Measurements from ENCODE around the gene UGT1A10. TPM values are rescaled to one million over a fixed set of nuclear protein-coding genes. Genes with fewer than 3 reads are reported as not detected.

Gene UGT1A10
- total and polyA plus RNA-seq, 4 donors: 0.38 TPM; not detected in 3

DNA sequence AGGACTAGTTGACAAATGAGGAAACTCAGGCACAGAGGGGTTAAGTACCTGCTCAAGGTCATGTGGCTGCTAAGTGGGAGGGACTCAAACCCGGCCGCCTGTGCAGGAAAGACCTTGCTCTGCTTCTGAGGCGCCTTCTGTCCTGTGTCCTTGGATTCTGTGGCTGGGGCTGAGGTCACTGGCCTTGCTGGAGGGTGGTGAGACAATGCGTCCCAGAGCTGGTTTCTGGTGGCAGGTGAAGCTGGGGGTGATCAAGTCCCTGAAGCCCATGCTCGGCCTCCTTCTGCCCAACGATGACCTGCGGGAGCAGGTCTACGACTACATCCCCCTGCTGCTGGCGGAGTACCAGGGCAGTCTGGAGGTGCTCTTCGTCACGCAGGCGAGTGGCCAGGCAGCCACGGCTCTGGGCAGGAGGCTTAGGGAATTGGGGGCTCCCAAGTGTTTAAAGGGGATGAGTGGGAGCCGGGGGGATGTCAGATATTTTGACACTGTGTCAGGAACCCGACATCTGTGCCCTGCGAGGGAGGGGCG is 157.9 kb downstream of the UGT1A10 start:
- intact Hi-C loops (cut with DNase I): no loop called here
- WGBS, 2 donors: 75 to 79% methylated on average over 17 of the region's 17 CpGs
- Histone ChIP-seq H3K36me3 (ENCODE audit: control insufficient read depth in 1 of 2, insufficient read depth in 2 of 2, low read length in 1 of 2) (no peaks in the 10 kb centered on the region), H3K27ac (ENCODE audit: low read depth in 1 of 2, low read length in 2 of 2) (no peak overlapping the region), H3K4me3 (ENCODE audit: low read length in 2 of 2) (no peak overlapping the region), H3K4me1 (ENCODE audit: control insufficient read depth in 1 of 2, insufficient read depth in 2 of 2, low read length in 2 of 2) (no peaks in the 10 kb centered on the region), H3K9me3 (ENCODE audit: control insufficient read depth, low read length) (no peaks in the 10 kb centered on the region), H3K27me3 (ENCODE audit: control insufficient read depth in 1 of 2, insufficient read depth in 2 of 2, low read length in 1 of 2) (no peaks in the 10 kb centered on the region)
- DNase-seq (peak in 1 of 2 donors; percentile 33), ATAC-seq (ENCODE audit: low FRiP score) (no peak)

DNA sequence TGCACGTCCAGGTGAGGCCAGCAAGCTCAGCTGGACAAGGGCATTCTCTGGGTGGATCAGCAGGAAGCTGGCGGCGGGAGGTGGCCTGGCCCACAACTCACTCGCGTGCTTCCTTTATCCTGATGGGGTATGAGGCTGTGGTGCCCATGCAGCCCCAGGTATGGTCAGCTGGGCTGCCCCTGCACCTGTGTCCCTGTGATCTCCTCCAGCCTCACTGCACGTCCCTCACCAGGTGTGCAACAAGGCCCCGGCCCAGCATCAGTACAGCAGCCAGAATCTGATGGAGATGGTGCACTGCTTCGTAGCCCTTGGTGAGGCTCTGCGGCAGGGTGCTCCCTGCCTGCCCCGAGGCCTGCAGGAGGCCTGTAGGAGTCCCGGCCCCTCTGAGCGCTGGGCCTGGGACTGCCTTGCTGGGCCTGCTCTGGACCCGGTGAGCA is 159.5 kb downstream of the UGT1A10 start:
- ATAC-seq (ENCODE audit: low FRiP score) (no peak), DNase-seq (no peak)
- Histone ChIP-seq H3K27ac (ENCODE audit: low read depth in 1 of 2, low read length in 2 of 2) (no peak overlapping the region), H3K4me3 (ENCODE audit: low read length in 2 of 2) (no peak overlapping the region), H3K4me1 (ENCODE audit: control insufficient read depth in 1 of 2, insufficient read depth in 2 of 2, low read length in 2 of 2) (no peaks in the 10 kb centered on the region), H3K9me3 (ENCODE audit: control insufficient read depth, low read length) (no peaks in the 10 kb centered on the region), H3K27me3 (ENCODE audit: control insufficient read depth in 1 of 2, insufficient read depth in 2 of 2, low read length in 1 of 2) (no peaks in the 10 kb centered on the region), H3K36me3 (ENCODE audit: control insufficient read depth in 1 of 2, insufficient read depth in 2 of 2, low read length in 1 of 2) (no peaks in the 10 kb centered on the region)
- 89 to 93% methylated on average over 13 of the region's 13 CpGs for WGBS, 2 donors
- intact Hi-C loops (cut with DNase I): no loop called here

DNA sequence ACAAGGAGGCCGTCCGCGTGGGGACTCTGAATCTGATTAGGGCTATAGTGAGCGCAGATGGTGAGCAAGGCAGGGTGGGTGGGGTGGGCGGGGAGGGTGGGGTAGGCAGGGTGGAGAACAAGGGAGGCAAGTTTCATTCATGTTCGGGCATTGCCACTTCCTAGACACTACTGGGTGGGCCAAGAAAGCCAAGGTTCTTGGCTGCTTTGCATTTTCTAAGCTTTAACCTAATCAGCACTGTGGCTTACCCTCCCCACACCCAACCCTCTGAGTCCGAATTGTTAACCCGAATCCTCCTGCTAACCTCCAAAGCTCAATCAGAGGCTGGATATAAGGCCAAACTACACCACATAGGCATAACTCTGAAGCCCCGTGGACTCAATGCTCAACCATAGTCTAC is 160.0 kb downstream of the UGT1A10 start:
- no peaks in the 10 kb centered on the region for H3K27me3 ChIP-seq (ENCODE audit: control insufficient read depth in 1 of 2, insufficient read depth in 2 of 2, low read length in 1 of 2)
- H3K4me1 ChIP-seq (ENCODE audit: control insufficient read depth in 1 of 2, insufficient read depth in 2 of 2, low read length in 2 of 2): no peaks in the 10 kb centered on the region
- no peaks in the 10 kb centered on the region for H3K36me3 ChIP-seq (ENCODE audit: control insufficient read depth in 1 of 2, insufficient read depth in 2 of 2, low read length in 1 of 2)
- intact Hi-C loops (cut with DNase I): no loop called here
- H3K9me3 ChIP-seq (ENCODE audit: control insufficient read depth, low read length): no peaks in the 10 kb centered on the region
- DNase-seq (no peak), ATAC-seq (ENCODE audit: low FRiP score) (no peak)
- H3K4me3 ChIP-seq (ENCODE audit: low read length in 2 of 2): no peak overlapping the region
- 86 to 88% methylated on average over 9 of the region's 9 CpGs for WGBS, 2 donors
- no peak overlapping the region for H3K27ac ChIP-seq (ENCODE audit: low read depth in 1 of 2, low read length in 2 of 2)

DNA sequence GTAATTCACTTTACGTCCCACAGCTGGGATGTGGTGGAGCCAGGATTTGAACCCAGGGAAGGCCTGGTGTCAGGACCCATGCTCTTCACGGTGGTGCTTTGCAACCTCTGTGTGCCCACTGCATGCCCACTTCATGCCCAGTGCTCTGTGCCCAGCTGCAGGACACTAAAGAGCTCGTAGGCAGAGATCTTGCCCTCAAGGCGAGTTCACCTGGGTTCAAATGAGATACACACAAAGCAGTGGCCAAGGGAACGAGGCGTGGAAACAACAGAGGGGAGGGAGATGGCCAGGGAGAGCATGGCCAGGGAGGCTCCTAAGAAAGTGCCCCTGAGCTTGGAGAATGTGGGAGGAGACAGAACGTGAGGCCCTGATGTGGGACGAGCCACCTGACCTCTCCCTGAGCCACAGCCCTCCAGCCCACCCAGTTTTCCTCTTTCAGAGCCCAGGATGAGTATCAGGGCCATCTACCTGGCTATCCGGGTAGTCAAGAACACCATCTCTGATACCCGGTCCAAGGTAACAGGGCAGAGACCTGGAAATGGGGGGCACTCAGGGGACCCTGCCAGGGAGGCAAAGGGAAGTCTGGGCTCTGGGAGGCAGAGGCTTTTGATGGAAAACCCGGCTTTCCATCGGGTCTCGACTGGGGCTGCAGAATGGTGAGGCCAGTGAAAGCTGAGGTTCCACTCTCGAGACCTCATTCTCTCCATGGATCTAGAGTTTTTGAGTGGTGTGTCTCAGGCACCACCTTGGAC is 162.3 kb downstream of the UGT1A10 start:
- 80 to 83% methylated on average over 14 of the region's 14 CpGs for WGBS, 2 donors
- ATAC-seq (ENCODE audit: low FRiP score) (no peak), DNase-seq (peak in 1 of 2 donors; percentile 43)
- H3K9me3 ChIP-seq (ENCODE audit: control insufficient read depth, low read length): no peaks in the 10 kb centered on the region
- no peak overlapping the region for H3K27ac ChIP-seq (ENCODE audit: low read depth in 1 of 2, low read length in 2 of 2)
- intact Hi-C loops (cut with DNase I): no loop called here
- H3K36me3 ChIP-seq (ENCODE audit: control insufficient read depth in 1 of 2, insufficient read depth in 2 of 2, low read length in 1 of 2): no peaks in the 10 kb centered on the region
- H3K27me3 ChIP-seq (ENCODE audit: control insufficient read depth in 1 of 2, insufficient read depth in 2 of 2, low read length in 1 of 2): no peaks in the 10 kb centered on the region
- no peaks in the 10 kb centered on the region for H3K4me1 ChIP-seq (ENCODE audit: control insufficient read depth in 1 of 2, insufficient read depth in 2 of 2, low read length in 2 of 2)
- H3K4me3 ChIP-seq (ENCODE audit: low read length in 2 of 2): no peak overlapping the region

DNA sequence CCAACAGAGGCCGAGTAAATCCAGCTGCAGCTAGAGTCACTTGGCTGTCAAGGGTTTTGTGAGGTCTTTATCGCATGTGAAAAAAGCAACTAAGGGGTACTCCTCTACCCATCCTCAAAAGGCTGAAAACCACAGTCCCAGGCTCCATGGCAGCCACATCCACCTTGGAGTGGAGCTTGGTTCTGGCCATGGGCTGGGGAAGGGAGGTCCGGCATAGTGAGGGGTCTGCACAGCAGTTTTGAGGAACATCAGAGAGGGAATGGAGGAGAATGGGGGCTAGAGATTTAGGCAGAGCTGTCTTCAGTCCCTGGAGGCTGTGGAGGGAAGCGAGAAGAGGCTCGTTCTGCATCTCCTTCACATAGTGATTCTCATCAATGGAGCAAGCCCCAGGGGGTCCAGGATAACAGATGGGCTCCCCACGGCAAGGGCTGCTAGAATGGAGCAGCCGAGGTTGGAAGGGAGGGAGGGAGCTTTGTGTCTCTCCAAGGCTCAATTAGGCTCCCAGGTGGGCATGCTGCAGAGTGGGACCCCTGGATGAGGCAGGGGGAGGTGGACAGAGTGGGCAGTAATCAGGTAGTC is 162.9 kb downstream of the UGT1A10 start:
- intact Hi-C loops (cut with DNase I): no loop called here
- Histone ChIP-seq H3K9me3 (ENCODE audit: control insufficient read depth, low read length) (no peaks in the 10 kb centered on the region), H3K27me3 (ENCODE audit: control insufficient read depth in 1 of 2, insufficient read depth in 2 of 2, low read length in 1 of 2) (no peaks in the 10 kb centered on the region), H3K27ac (ENCODE audit: low read depth in 1 of 2, low read length in 2 of 2) (no peak overlapping the region), H3K4me1 (ENCODE audit: control insufficient read depth in 1 of 2, insufficient read depth in 2 of 2, low read length in 2 of 2) (no peaks in the 10 kb centered on the region), H3K4me3 (ENCODE audit: low read length in 2 of 2) (no peak overlapping the region), H3K36me3 (ENCODE audit: control insufficient read depth in 1 of 2, insufficient read depth in 2 of 2, low read length in 1 of 2) (no peaks in the 10 kb centered on the region)
- ATAC-seq (ENCODE audit: low FRiP score) (no peak), DNase-seq (peak in 1 of 2 donors; percentile 34)
- WGBS, 2 donors: 60% methylated on average over 7 of the region's 7 CpGs

DNA sequence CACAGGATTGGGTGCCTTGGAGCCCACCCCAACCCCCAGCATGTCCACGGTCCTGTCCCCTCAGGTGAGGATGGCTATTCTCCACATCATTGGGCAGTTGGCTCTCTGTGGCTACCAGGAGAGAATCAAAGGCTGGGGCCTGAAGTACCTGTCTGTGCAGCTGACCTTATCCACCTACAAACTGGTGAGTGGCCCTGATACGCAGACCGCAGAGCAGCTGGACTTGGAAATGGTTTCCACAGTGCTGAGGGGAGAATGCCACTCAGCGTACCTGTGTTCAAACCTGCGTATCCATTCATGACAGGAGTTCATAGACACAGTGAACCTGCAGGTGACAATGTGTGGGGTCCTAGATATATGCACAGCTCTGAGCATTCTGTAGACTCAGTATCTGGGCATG is 163.5 kb downstream of the UGT1A10 start:
- ATAC-seq (ENCODE audit: low FRiP score) (no peak), DNase-seq (no peak)
- WGBS, 2 donors: 53 to 85% methylated on average over 5 of the region's 5 CpGs
- H3K4me1 ChIP-seq (ENCODE audit: control insufficient read depth in 1 of 2, insufficient read depth in 2 of 2, low read length in 2 of 2): no peaks in the 10 kb centered on the region
- no peaks in the 10 kb centered on the region for H3K27me3 ChIP-seq (ENCODE audit: control insufficient read depth in 1 of 2, insufficient read depth in 2 of 2, low read length in 1 of 2)
- no peaks in the 10 kb centered on the region for H3K36me3 ChIP-seq (ENCODE audit: control insufficient read depth in 1 of 2, insufficient read depth in 2 of 2, low read length in 1 of 2)
- H3K27ac ChIP-seq (ENCODE audit: low read depth in 1 of 2, low read length in 2 of 2): no peak overlapping the region
- H3K4me3 ChIP-seq (ENCODE audit: low read length in 2 of 2): no peak overlapping the region
- intact Hi-C loops (cut with DNase I): no loop called here
- no peaks in the 10 kb centered on the region for H3K9me3 ChIP-seq (ENCODE audit: control insufficient read depth, low read length)

DNA sequence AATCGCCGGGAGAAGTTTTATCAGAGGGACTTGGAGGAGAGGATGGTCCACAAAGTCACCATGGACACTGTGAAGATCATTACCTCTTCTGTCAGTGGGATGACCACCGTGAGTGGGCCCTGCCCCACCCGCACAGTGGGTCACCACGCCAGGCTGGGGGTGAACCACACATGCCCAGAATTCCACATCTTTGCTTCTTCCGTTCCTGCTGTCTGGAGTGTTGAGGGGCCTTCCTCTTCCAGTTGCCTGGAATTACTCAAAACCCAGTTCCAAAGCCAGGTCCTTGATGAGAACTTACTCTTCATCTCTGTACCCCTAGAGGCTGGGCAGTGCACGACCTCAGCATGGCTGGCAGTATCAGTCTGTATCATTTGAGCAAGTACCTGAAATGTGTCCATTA is 164.0 kb downstream of the UGT1A10 start:
- peak in 1 of 2 donors; percentile 25 for DNase-seq

DNA sequence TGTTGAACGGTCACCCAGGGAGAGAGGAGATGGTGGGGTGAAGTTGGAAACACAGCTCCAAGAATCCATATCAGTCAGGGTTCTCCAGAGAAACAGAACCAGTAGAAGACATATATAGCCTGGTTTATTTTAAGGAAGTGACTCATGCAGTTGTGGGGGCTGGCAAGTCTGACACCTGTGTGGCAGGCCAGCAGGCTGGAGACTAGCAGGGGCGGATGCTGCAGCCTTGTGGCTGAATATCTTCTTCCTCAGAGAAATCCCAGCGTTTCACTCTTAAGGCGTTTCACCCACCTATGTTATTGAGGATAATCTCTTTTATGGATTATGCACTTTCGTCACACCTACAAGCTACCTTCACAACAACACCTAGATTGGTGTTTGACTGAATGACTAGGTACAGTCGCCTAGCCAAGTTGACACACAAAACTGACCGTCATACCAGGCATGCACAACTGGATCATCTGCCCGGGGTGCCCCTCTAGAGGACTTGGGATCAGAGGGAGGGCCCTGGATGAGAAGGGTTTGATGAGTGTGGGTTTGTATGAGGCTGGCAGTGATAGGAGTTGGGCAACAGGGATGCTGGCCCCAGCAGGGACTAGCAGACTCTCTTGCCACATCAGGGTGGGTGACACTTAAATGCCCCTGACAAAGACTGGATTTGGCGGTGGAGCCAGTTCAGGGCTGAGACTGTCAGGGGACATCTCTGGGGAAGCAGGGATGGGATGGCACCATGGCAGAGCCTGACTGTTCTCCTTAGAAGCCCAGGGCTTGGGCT is 165.3 kb downstream of the UGT1A10 start:
- H3K36me3 ChIP-seq (ENCODE audit: control insufficient read depth in 1 of 2, insufficient read depth in 2 of 2, low read length in 1 of 2): no peaks in the 10 kb centered on the region
- DNase-seq (no peak), ATAC-seq (ENCODE audit: low FRiP score) (no peak)
- intact Hi-C loops (cut with DNase I): no loop called here
- no peaks in the 10 kb centered on the region for H3K27me3 ChIP-seq (ENCODE audit: control insufficient read depth in 1 of 2, insufficient read depth in 2 of 2, low read length in 1 of 2)
- H3K9me3 ChIP-seq (ENCODE audit: control insufficient read depth, low read length): no peaks in the 10 kb centered on the region
- H3K27ac ChIP-seq (ENCODE audit: low read depth in 1 of 2, low read length in 2 of 2): no peak overlapping the region
- H3K4me3 ChIP-seq (ENCODE audit: low read length in 2 of 2): no peak overlapping the region
- no peaks in the 10 kb centered on the region for H3K4me1 ChIP-seq (ENCODE audit: control insufficient read depth in 1 of 2, insufficient read depth in 2 of 2, low read length in 2 of 2)
- WGBS, 2 donors: 73 to 75% methylated on average over 9 of the region's 9 CpGs

More for the DNA sequence above, 164.0 kb downstream of the UGT1A10 start:
- intact Hi-C loops (cut with DNase I): no loop called here
- WGBS, 2 donors: 77 to 79% methylated on average over 7 of the region's 7 CpGs
- no peak for ATAC-seq (ENCODE audit: low FRiP score)
- Histone ChIP-seq H3K4me1 (ENCODE audit: control insufficient read depth in 1 of 2, insufficient read depth in 2 of 2, low read length in 2 of 2) (no peaks in the 10 kb centered on the region), H3K27me3 (ENCODE audit: control insufficient read depth in 1 of 2, insufficient read depth in 2 of 2, low read length in 1 of 2) (no peaks in the 10 kb centered on the region), H3K9me3 (ENCODE audit: control insufficient read depth, low read length) (no peaks in the 10 kb centered on the region), H3K4me3 (ENCODE audit: low read length in 2 of 2) (no peak overlapping the region), H3K36me3 (ENCODE audit: control insufficient read depth in 1 of 2, insufficient read depth in 2 of 2, low read length in 1 of 2) (no peaks in the 10 kb centered on the region), H3K27ac (ENCODE audit: low read depth in 1 of 2, low read length in 2 of 2) (no peak overlapping the region)
